Measurements from ENCODE around the gene MMP25.

- TF ChIP-seq EZH2phosphoT487 (IDR thresholded peaks at IDR 0.05; ENCODE audit: low read depth) (no peak), CTCF (IDR thresholded peaks at IDR 0.05; ENCODE audit: low read depth, low read length) (no peak)
These were observed 14.2 kb downstream of the MMP25 start for GRCh38 chr16:3060339-3061127.

Measured in OCI-LY3 (cell line).